SU-DHL-6 (cell line): Measurements from ENCODE around the gene MAPKAPK2.

Experiments used
- H2AFZ ChIP-seq: fragments of 200-600 bp; sonication (generic); 2 replicates; pipeline ENCODE4 v1.6.1; 2014; ENCODE audit warnings: low read depth, mild to moderate bottlenecking, moderate library complexity, mixed read lengths, antibody characterized with exemption, low read length; ENCODE audit not compliant: severe bottlenecking
- H3F3A ChIP-seq: fragments of 200-600 bp; shearing (Covaris generic); 2 replicates; pipeline ENCODE4 v1.6.0; 2016; ENCODE audit warnings: antibody characterized with exemption, mild to moderate bottlenecking; ENCODE audit not compliant: insufficient read depth
- H3K27ac ChIP-seq: fragments of 200-600 bp; sonication (generic); 2 replicates; pipeline ENCODE4 v1.5.1; 2016; ENCODE audit warnings: low read depth, mild to moderate bottlenecking, low read length, moderate library complexity, mixed read lengths
- H3K27me3 ChIP-seq: fragments of 200-600 bp; sonication (generic), shearing (Covaris generic); 2 replicates; pipeline ENCODE4 v1.6.0; 2014; ENCODE audit warnings: mild to moderate bottlenecking, low read length
- H3K36me3 ChIP-seq: fragments of 200-600 bp; sonication (generic); 2 replicates; pipeline ENCODE4 v1.6.1; 2014; ENCODE audit warnings: mild to moderate bottlenecking, low read length, mixed read lengths
- H3K4me2 ChIP-seq: fragments of 300-600, 200-600 bp; shearing (Covaris generic), sonication (generic); 2 replicates; pipeline ENCODE4 v1.6.0; 2014; ENCODE audit warnings: low read length, low read depth, mild to moderate bottlenecking; ENCODE audit not compliant: poor library complexity, severe bottlenecking
- H3K4me3 ChIP-seq: fragments of 200-600 bp; sonication (generic); 2 replicates; pipeline ENCODE4 v1.5.1; 2014; ENCODE audit warnings: antibody characterized with exemption, low read length, mild to moderate bottlenecking, mixed read lengths; ENCODE audit not compliant: insufficient read depth, poor library complexity, severe bottlenecking
- H3K79me2 ChIP-seq: fragments of 200-600 bp; sonication (generic); 2 replicates; pipeline ENCODE4 v1.6.1; 2014; ENCODE audit warnings: mild to moderate bottlenecking, low read length, moderate library complexity; ENCODE audit not compliant: insufficient read depth
- H3K9ac ChIP-seq: fragments of 200-600 bp; sonication (generic); 2 replicates; pipeline ENCODE4 v1.7.0; 2014; ENCODE audit warnings: mild to moderate bottlenecking, low read length
- H3K9me2 ChIP-seq: fragments of 200-600 bp; sonication (generic); replicated peaks from 2 replicates; pipeline ENCODE4 v1.6.1; 2014; ENCODE audit warnings: low read length; ENCODE audit not compliant: insufficient read depth
- H3K9me3 ChIP-seq: fragments of 200-600 bp; sonication (generic); 2 replicates; pipeline ENCODE4 v1.6.1; 2014; ENCODE audit warnings: low read length, mixed read lengths; ENCODE audit not compliant: insufficient read depth
- H4K20me1 ChIP-seq: fragments of 200-600 bp; sonication (generic); 2 replicates; pipeline ENCODE4 v1.6.1; 2014; ENCODE audit warnings: low read depth, mild to moderate bottlenecking, antibody characterized with exemption, low read length, moderate library complexity, mixed read lengths
- EZH2phosphoT487 ChIP-seq: fragments of 200-600 bp; sonication (generic), shearing (Covaris generic); conservative IDR thresholded peaks from 2 replicates; pipeline ENCODE4 v1.6.1; 2018; ENCODE audit warnings: mild to moderate bottlenecking, antibody characterized with exemption, low read length, moderate library complexity, mixed read lengths
- TF ChIP-seq, protein P1 (sequence below): fragments of 200-600 bp; sonication (generic); IDR thresholded peaks from one replicate; pipeline ENCODE4 v1.5.1; 2017; ENCODE audit warnings: antibody characterized with exemption, mild to moderate bottlenecking, low read length, moderate library complexity; ENCODE audit not compliant: insufficient read depth, poor library complexity, severe bottlenecking

MAPKAPK2 gene

DNA sequence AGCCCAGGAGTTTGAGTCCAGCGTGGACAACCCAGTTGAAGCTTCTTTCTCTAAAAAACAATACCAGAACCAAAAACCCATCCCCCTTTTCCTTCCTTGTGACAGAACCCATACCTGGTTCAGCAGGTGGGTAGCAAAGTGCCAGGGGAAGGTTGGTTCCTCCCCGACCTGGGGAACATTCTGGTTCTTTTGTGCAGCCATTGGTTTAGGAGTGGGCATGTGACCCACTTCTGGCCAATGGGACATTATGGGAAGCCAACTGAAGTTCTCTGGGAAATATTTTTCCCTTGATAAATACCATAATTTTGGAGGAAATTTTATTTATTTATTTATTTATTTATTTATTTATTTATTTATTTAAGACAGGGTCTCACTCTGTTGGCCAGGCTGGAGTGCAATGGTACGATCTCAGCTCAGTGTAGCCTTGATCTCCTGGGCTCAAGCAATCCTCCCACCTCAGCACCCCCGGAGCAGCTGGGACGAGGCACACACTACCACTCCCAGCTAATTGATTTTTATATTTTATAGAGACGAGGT, 15.8 kb upstream of the MAPKAPK2 start:
- Histone ChIP-seq H3K4me3 (no peak overlapping the region), H3K36me3 (no peaks in the 10 kb centered on the region), H2AFZ (no peak overlapping the region), H3K4me2 (no peak overlapping the region), H3K79me2 (no peaks in the 10 kb centered on the region), H3K27me3 (no peaks in the 10 kb centered on the region), H3K9me3 (no peaks in the 10 kb centered on the region), H3K9me2 (no peaks in the 10 kb centered on the region), H4K20me1 (no peaks in the 10 kb centered on the region), H3F3A (no peaks in the 10 kb centered on the region), H3K27ac (no peak overlapping the region), H3K9ac (no peak overlapping the region)
- TF ChIP-seq, protein P1, sequence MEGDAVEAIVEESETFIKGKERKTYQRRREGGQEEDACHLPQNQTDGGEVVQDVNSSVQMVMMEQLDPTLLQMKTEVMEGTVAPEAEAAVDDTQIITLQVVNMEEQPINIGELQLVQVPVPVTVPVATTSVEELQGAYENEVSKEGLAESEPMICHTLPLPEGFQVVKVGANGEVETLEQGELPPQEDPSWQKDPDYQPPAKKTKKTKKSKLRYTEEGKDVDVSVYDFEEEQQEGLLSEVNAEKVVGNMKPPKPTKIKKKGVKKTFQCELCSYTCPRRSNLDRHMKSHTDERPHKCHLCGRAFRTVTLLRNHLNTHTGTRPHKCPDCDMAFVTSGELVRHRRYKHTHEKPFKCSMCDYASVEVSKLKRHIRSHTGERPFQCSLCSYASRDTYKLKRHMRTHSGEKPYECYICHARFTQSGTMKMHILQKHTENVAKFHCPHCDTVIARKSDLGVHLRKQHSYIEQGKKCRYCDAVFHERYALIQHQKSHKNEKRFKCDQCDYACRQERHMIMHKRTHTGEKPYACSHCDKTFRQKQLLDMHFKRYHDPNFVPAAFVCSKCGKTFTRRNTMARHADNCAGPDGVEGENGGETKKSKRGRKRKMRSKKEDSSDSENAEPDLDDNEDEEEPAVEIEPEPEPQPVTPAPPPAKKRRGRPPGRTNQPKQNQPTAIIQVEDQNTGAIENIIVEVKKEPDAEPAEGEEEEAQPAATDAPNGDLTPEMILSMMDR, result no peak
- no peak for TF ChIP-seq EZH2phosphoT487

DNA sequence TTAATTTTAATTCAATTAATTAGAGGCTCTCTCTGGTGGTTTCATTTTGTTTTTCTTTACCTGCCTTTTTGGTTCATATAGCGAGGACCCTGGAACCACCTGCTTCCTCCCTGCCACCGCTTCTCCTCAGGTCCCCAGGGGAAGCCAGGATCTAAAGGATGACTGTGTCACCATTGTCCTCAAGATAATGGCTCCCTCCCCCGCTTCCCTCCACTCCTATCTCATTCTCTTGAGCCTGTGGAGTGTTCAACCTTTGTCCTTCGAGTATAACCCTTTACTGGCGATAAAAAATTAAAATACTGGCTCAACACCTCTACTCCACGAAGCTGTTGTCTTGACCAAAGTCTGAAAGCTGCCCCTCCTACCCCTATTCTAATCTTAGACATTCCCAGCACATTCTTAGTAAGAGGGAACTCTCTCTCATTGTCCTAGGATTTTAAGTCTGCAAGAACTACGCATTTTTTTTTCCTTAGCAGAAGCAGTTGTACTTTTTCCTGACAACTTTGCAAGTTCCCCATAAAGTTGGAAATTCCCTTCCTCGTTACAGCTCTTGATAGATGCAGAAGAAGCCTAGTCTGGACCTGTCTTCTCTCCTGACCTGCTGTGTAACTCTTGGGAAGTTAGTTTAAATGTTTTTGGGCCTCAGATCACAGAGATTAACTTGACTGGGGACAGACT, 12.6 kb upstream of the MAPKAPK2 start:
- Histone ChIP-seq H3K4me3 (no peak overlapping the region), H3K27me3 (no peaks in the 10 kb centered on the region), H3K79me2 (no peaks in the 10 kb centered on the region), H3F3A (no peaks in the 10 kb centered on the region), H3K27ac (no peak overlapping the region), H3K9me3 (no peaks in the 10 kb centered on the region), H2AFZ (no peak overlapping the region), H3K4me2 (no peak overlapping the region), H3K36me3 (no peaks in the 10 kb centered on the region), H4K20me1 (no peaks in the 10 kb centered on the region), H3K9ac (no peak overlapping the region), H3K9me2 (no peaks in the 10 kb centered on the region)
- TF ChIP-seq, protein P1, result no peak
- TF ChIP-seq EZH2phosphoT487, result no peak

DNA sequence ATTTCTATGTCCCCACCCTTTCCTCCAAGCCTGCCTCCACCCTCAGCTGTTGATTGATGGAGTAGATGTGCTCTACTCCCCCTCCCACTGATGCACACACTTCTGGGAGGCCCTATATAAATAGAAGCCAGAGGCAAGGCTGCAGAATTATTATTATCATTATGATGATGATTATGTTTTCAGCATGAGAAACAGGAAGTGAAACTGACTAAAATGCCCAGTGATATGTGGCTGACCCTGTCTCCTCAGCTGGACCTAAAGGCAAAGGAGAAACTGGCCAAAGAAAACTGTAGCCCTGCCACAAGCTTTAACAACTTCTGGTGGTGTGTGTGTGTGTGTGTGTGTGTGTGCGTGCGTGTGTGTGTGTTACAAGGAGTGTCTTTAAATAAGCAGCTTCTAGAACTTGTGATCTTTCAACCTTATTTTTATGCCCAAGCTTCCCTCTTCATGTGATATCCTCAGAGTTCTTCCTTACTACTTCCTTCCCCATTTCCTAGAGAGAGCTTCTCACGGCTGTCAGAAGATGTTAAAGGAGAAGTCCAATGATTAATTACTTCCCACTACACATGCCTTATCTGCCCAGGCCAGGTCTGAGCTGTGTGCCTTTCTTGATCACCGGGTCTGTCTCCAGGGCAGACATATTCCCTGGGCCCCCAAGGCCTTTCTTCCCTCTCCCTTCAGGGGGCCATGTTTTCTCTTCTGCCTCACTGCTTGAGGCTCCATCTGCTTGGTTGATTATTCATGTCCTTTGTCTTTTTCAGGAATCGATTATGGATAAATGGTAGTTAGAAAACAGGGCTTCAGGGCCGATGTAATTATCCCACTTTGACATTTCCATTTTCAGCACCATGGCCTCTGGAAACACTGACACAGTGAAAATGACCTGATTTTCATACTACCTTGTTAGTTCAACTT, 11.6 kb upstream of the MAPKAPK2 start:
- Histone ChIP-seq H3K4me3 (no peak overlapping the region), H3F3A (no peaks in the 10 kb centered on the region), H3K36me3 (no peaks in the 10 kb centered on the region), H3K4me2 (no peak overlapping the region), H3K9me3 (no peaks in the 10 kb centered on the region), H2AFZ (no peak overlapping the region), H3K27ac (no peak overlapping the region), H3K9ac (no peak overlapping the region), H3K79me2 (no peaks in the 10 kb centered on the region), H4K20me1 (no peaks in the 10 kb centered on the region), H3K9me2 (no peaks in the 10 kb centered on the region), H3K27me3 (no peaks in the 10 kb centered on the region)
- no peak for TF ChIP-seq EZH2phosphoT487
- TF ChIP-seq, protein P1, result no peak
